Uterus (tissue), 2 donors: ENCODE measurements around the gene PEMT.

Source experiments
- CTCF ChIP-seq, 4 experiments: fragments of 200-600 bp in 2 of 4; fragments of 450-650 bp in 2 of 4; sonication (generic) in 2 of 4; IDR thresholded peaks; one replicate each; pipeline ENCODE4 v1.5.1; 2016 to 2019; ENCODE audit warnings: antibody characterized with exemption in 4 of 4, mild to moderate bottlenecking in 2 of 4, moderate library complexity in 1 of 4
- POLR2A ChIP-seq, 2 donors: fragments of 450-650 bp; IDR thresholded peaks; one replicate each; pipeline ENCODE4 v1.6.1; 2016; ENCODE audit warnings: antibody characterized with exemption in 2 of 2, mild to moderate bottlenecking in 1 of 2, moderate library complexity in 1 of 2

GRCh38 chr17:17460038-17460437 is 131.5 kb downstream of the PEMT start:
- TF ChIP-seq CTCF (IDR thresholded peaks at IDR 0.05) = no peak
- TF ChIP-seq POLR2A (IDR thresholded peaks at IDR 0.05) = no peak
